Measurements from ENCODE around the gene SRGAP3.
A peak's percentile ranks its signal among the peaks of the same experiment; 100 is the strongest.

Gene SRGAP3

DNA sequence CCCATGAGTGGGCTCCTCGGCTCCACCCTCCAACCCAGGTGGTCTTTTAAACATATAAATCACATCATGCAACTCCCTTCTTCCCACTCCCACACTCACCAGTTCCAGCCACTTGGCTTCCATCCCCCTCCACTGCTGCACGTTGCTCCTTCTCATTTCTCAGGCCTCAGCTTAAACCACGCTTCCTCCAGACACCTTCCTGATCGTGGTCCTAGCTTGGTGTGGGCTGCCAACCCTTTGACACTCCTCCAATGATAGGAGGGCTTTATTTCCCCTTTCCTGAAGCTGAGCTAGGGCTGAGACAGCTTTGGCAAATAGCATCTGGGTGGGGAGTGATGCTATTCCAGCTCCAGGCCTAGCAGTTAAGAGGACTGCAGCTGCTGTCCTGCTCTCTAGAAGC lies 130.1 kb downstream of the SRGAP3 start:
- Histone ChIP-seq H3K4me2 (ENCODE audit: low read depth, low read length, poor library complexity, severe bottlenecking) (peak overlapping the region; percentile 36), H3K36me3 (ENCODE audit: insufficient read depth, low read length) (peaks cover 19% of the 10 kb centered on the region; the same call in 1 of the 2 replicates), H3F3A (ENCODE audit: low read depth) (no peaks in the 10 kb centered on the region), H3K9me2 (replicated peaks; ENCODE audit: low read depth, low read length) (no peaks in the 10 kb centered on the region), H3K27me3 (ENCODE audit: insufficient read depth, low read length, poor library complexity, severe bottlenecking) (no peaks in the 10 kb centered on the region), H3K9me3 (ENCODE audit: insufficient read depth, low read depth, low read length) (no peaks in the 10 kb centered on the region), H3K9ac (ENCODE audit: low read depth, low read length, poor library complexity, severe bottlenecking) (no peak overlapping the region), H2AFZ (ENCODE audit: low read length) (no peak overlapping the region), H3K79me2 (ENCODE audit: insufficient read depth, low read length) (no peaks in the 10 kb centered on the region), H3K4me3 (ENCODE audit: low read length, poor library complexity, severe bottlenecking) (no peak overlapping the region), H4K20me1 (ENCODE audit: insufficient read depth, low read length, poor library complexity, severe bottlenecking) (no peaks in the 10 kb centered on the region), H3K4me1 (ENCODE audit: insufficient read depth, low read length, poor library complexity, severe bottlenecking) (peaks cover 13% of the 10 kb centered on the region)
- no peak for TF ChIP-seq CTCF (conservative IDR thresholded peaks at IDR 0.05; ENCODE audit: low read length)
- TF ChIP-seq EZH2phosphoT487 (IDR thresholded peaks at IDR 0.05; ENCODE audit: borderline replicate concordance), result no peak

DNA sequence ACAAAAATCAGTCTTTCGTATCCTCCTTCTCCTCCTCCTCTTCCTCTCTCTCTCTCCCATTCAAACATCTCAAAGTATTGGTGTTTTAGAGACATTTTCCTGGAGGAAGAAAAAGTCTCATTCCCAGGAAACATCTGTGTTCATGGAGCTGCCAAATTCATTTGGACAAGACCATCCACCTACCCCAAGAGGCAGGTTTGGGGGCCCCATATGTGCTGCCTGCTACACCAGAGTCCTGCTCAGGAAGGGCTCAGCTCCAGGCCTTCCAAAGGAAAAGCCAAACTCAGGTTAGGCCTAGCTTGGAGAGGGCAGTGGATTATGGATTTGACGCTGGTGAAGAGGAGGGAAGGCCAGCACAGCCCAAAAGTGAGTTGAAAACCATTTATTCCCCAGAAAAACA lies 131.2 kb downstream of the SRGAP3 start:
- Histone ChIP-seq H4K20me1 (ENCODE audit: insufficient read depth, low read length, poor library complexity, severe bottlenecking) (no peaks in the 10 kb centered on the region), H3K9me2 (replicated peaks; ENCODE audit: low read depth, low read length) (no peaks in the 10 kb centered on the region), H3F3A (ENCODE audit: low read depth) (no peaks in the 10 kb centered on the region), H3K9ac (ENCODE audit: low read depth, low read length, poor library complexity, severe bottlenecking) (no peak overlapping the region), H3K79me2 (ENCODE audit: insufficient read depth, low read length) (no peaks in the 10 kb centered on the region), H3K36me3 (ENCODE audit: insufficient read depth, low read length) (peaks cover 24% of the 10 kb centered on the region; the same call in 1 of the 2 replicates), H3K9me3 (ENCODE audit: insufficient read depth, low read depth, low read length) (no peaks in the 10 kb centered on the region), H3K4me3 (ENCODE audit: low read length, poor library complexity, severe bottlenecking) (no peak overlapping the region), H2AFZ (ENCODE audit: low read length) (no peak overlapping the region), H3K4me2 (ENCODE audit: low read depth, low read length, poor library complexity, severe bottlenecking) (no peak overlapping the region), H3K27me3 (ENCODE audit: insufficient read depth, low read length, poor library complexity, severe bottlenecking) (no peaks in the 10 kb centered on the region), H3K4me1 (ENCODE audit: insufficient read depth, low read length, poor library complexity, severe bottlenecking) (peaks cover 13% of the 10 kb centered on the region)
- TF ChIP-seq EZH2phosphoT487 (IDR thresholded peaks at IDR 0.05; ENCODE audit: borderline replicate concordance) (no peak), CTCF (conservative IDR thresholded peaks at IDR 0.05; ENCODE audit: low read length) (no peak)

GRCh38 chr3:9117220-9117619 lies 132.2 kb downstream of the SRGAP3 start:
- Histone ChIP-seq H3K79me2 (ENCODE audit: insufficient read depth, low read length) (no peaks in the 10 kb centered on the region), H3K36me3 (ENCODE audit: insufficient read depth, low read length) (peaks cover 27% of the 10 kb centered on the region; the same call in 1 of the 2 replicates), H3F3A (ENCODE audit: low read depth) (no peaks in the 10 kb centered on the region), H3K27me3 (ENCODE audit: insufficient read depth, low read length, poor library complexity, severe bottlenecking) (no peaks in the 10 kb centered on the region), H3K4me2 (ENCODE audit: low read depth, low read length, poor library complexity, severe bottlenecking) (no peak overlapping the region), H3K9me2 (replicated peaks; ENCODE audit: low read depth, low read length) (no peaks in the 10 kb centered on the region), H2AFZ (ENCODE audit: low read length) (no peak overlapping the region), H3K9ac (ENCODE audit: low read depth, low read length, poor library complexity, severe bottlenecking) (no peak overlapping the region), H3K4me1 (ENCODE audit: insufficient read depth, low read length, poor library complexity, severe bottlenecking) (peaks cover 13% of the 10 kb centered on the region), H3K9me3 (ENCODE audit: insufficient read depth, low read depth, low read length) (no peaks in the 10 kb centered on the region), H4K20me1 (ENCODE audit: insufficient read depth, low read length, poor library complexity, severe bottlenecking) (no peaks in the 10 kb centered on the region), H3K4me3 (ENCODE audit: low read length, poor library complexity, severe bottlenecking) (no peak overlapping the region)
- no peak for TF ChIP-seq CTCF (conservative IDR thresholded peaks at IDR 0.05; ENCODE audit: low read length)
- TF ChIP-seq EZH2phosphoT487 (IDR thresholded peaks at IDR 0.05; ENCODE audit: borderline replicate concordance), result no peak

Measured in Loucy (cell line).